Mononuclear cell (primary cell): ENCODE results near the gene FAM219B. TPM values are rescaled to one million over a fixed set of nuclear protein-coding genes. Genes with fewer than 3 reads are reported as not detected.

Experiments
- H3K27me3 ChIP-seq: 2 replicates; pipeline ENCODE4 v1.6.0; 2011; ENCODE audit warnings: low read length, control low read depth; ENCODE audit not compliant: insufficient read depth
- H3K4me1 ChIP-seq: 2 replicates; pipeline ENCODE4 v1.5.1; 2011; ENCODE audit warnings: mild to moderate bottlenecking, low read length, control low read depth; ENCODE audit not compliant: insufficient read depth
- H3K4me3 ChIP-seq: 2 replicates; pipeline ENCODE4 v1.5.1; 2011; ENCODE audit warnings: mild to moderate bottlenecking, low read length, moderate library complexity
- H3K9me3 ChIP-seq: 2 replicates; pipeline ENCODE4 v1.5.1; 2011; ENCODE audit warnings: low read depth, mild to moderate bottlenecking, control low read depth, low read length
- total RNA-seq: library from RNA; depleted of rRNA; stranded (reverse); fragments of >200 nt; gene quantifications from one replicate; pipeline ENCODE4 v1.2.3, GENCODE V29; 2012

The FAM219B gene
- total RNA-seq, 1 donor, result 11.4 TPM

GRCh38 chr15:74854453-74855022, 52.1 kb downstream of the FAM219B start:
- Histone ChIP-seq H3K4me3 (no peak overlapping the region), H3K27me3 (no peaks in the 10 kb centered on the region), H3K4me1 (peaks cover 31% of the 10 kb centered on the region), H3K9me3 (no peaks in the 10 kb centered on the region)

- no peaks in the 10 kb centered on the region for H3K27me3 ChIP-seq
- H3K4me1 ChIP-seq, result peaks cover 6% of the 10 kb centered on the region
- no peaks in the 10 kb centered on the region for H3K9me3 ChIP-seq
- no peak overlapping the region for H3K4me3 ChIP-seq
These were observed 54.7 kb downstream of the FAM219B start for GRCh38 chr15:74851960-74852359.

GRCh38 chr15:74850393-74850792, 56.3 kb downstream of the FAM219B start:
- H3K4me3 ChIP-seq, result no peak overlapping the region
- peaks cover 9% of the 10 kb centered on the region for H3K4me1 ChIP-seq
- H3K9me3 ChIP-seq, result no peaks in the 10 kb centered on the region
- H3K27me3 ChIP-seq, result no peaks in the 10 kb centered on the region

Other genes with a start within 250 kb of the FAM219B start
- 3.7 TPM for gene EDC3, start 210.8 kb downstream of the FAM219B start, total RNA-seq
- not detected for gene CYP1A1, start 181.3 kb downstream of the FAM219B start, total RNA-seq
- not detected for gene CYP1A2, start 158.0 kb downstream of the FAM219B start, total RNA-seq
- 84.8 TPM for gene CSK, start 124.8 kb downstream of the FAM219B start, total RNA-seq
- 0.21 TPM for gene LMAN1L, start 94.0 kb downstream of the FAM219B start, total RNA-seq
- not detected for gene CPLX3, start 80.2 kb downstream of the FAM219B start, total RNA-seq
- 25.6 TPM for gene ULK3, start 63.7 kb downstream of the FAM219B start, total RNA-seq
- gene SCAMP2, start 33.5 kb downstream of the FAM219B start, total RNA-seq, result 31.3 TPM
- gene MPI, start 16.8 kb downstream of the FAM219B start, total RNA-seq, result 26.0 TPM
- gene COX5A, start 31.2 kb upstream of the FAM219B start, total RNA-seq, result 39.1 TPM
- 0.31 TPM for gene RPP25, start 49.9 kb upstream of the FAM219B start, total RNA-seq
- 2.2 TPM for gene SCAMP5, start 88.7 kb upstream of the FAM219B start, total RNA-seq
- gene PPCDC, start 116.7 kb upstream of the FAM219B start, total RNA-seq, result 17.4 TPM